HEK293 (cell line): ENCODE results near the gene MATN4.

Source experiments
- ZNF843 ChIP-seq: fragments of 450-650 bp; formaldehyde crosslinking; IDR thresholded peaks from 2 replicates; pipeline ENCODE4 v1.5.1; 2016; ENCODE audit warnings: missing biosample characterization, missing genetic modification characterization
- TF ChIP-seq, protein P1 (sequence below): fragments of 450-650 bp; formaldehyde crosslinking; IDR thresholded peaks from 2 replicates; pipeline ENCODE4 v1.5.1; 2016; ENCODE audit warnings: missing biosample characterization, missing genetic modification characterization
- TF ChIP-seq, protein P2 (sequence below): fragments of 450-650 bp; formaldehyde crosslinking; IDR thresholded peaks from 2 replicates; pipeline ENCODE4 v1.5.1; 2016; ENCODE audit warnings: missing biosample characterization, missing genetic modification characterization, borderline replicate concordance
- TF ChIP-seq, protein P3 (sequence below): fragments of 450-650 bp; formaldehyde crosslinking; optimal IDR thresholded peaks from 2 replicates; pipeline ENCODE3; 2016; ENCODE audit warnings: missing biosample characterization, mild to moderate bottlenecking, missing genetic modification characterization
- TF ChIP-seq, protein P4 (sequence below): fragments of 450-650 bp; formaldehyde crosslinking; IDR thresholded peaks from 2 replicates; pipeline ENCODE4 v1.5.1; 2016; ENCODE audit warnings: missing biosample characterization, missing genetic modification characterization
- TF ChIP-seq, protein P5 (sequence below): fragments of 450-650 bp; formaldehyde crosslinking; IDR thresholded peaks from 2 replicates; pipeline ENCODE4 v1.5.1; 2016; ENCODE audit warnings: missing biosample characterization, missing genetic modification characterization

DNA sequence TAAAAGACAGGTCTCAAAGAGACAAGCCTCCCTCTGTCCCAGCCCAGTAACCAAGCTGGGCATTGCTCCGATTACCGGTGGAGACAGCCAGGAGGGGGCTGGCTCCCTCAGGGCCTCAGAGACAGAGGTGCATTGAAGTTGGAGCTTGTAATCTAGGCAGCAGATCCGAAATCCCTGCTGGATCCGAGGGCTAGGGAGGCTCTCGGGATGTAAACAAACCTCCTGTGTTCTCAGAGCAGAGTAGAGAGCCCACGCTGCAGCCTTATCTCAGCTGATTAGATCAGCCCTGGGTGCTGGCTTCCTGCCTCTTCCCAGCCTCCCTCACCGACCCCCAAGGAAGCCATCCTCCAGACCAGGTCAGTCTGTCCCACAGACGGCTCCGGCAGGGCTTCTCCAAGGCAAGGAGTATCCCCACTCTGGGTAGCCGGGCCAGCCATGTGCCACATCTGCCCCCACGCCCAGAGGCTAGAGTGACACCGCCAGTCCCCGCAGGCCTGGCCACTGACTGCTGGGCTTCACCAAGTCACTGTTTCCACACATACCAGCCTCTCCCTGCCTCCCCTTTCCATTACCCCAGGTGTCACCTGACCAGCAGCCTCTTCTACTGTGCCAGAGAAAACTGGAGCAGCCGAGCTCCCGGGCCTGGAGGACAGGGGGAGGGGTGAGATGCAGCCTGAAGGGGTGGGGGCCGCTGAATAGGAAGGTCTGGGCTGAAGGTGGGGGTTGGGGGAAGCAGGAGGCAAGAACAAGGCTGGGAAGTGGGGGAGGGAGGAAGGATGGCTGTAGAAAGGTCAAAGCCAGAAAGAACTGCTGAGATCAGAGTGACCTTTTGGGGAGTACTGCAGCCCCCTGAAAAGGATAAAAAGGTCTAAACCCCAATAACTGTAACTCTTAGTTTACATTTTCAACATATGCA, 34.1 kb upstream of the MATN4 start:
- TF ChIP-seq, protein P1, sequence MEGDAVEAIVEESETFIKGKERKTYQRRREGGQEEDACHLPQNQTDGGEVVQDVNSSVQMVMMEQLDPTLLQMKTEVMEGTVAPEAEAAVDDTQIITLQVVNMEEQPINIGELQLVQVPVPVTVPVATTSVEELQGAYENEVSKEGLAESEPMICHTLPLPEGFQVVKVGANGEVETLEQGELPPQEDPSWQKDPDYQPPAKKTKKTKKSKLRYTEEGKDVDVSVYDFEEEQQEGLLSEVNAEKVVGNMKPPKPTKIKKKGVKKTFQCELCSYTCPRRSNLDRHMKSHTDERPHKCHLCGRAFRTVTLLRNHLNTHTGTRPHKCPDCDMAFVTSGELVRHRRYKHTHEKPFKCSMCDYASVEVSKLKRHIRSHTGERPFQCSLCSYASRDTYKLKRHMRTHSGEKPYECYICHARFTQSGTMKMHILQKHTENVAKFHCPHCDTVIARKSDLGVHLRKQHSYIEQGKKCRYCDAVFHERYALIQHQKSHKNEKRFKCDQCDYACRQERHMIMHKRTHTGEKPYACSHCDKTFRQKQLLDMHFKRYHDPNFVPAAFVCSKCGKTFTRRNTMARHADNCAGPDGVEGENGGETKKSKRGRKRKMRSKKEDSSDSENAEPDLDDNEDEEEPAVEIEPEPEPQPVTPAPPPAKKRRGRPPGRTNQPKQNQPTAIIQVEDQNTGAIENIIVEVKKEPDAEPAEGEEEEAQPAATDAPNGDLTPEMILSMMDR (tag by site-specific recombination) = no peak
- no peak for TF ChIP-seq ZNF843 (tag by site-specific recombination)
- TF ChIP-seq, protein P2, sequence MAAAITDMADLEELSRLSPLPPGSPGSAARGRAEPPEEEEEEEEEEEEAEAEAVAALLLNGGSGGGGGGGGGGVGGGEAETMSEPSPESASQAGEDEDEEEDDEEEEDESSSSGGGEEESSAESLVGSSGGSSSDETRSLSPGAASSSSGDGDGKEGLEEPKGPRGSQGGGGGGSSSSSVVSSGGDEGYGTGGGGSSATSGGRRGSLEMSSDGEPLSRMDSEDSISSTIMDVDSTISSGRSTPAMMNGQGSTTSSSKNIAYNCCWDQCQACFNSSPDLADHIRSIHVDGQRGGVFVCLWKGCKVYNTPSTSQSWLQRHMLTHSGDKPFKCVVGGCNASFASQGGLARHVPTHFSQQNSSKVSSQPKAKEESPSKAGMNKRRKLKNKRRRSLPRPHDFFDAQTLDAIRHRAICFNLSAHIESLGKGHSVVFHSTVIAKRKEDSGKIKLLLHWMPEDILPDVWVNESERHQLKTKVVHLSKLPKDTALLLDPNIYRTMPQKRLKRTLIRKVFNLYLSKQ = no peak
- TF ChIP-seq, protein P3, sequence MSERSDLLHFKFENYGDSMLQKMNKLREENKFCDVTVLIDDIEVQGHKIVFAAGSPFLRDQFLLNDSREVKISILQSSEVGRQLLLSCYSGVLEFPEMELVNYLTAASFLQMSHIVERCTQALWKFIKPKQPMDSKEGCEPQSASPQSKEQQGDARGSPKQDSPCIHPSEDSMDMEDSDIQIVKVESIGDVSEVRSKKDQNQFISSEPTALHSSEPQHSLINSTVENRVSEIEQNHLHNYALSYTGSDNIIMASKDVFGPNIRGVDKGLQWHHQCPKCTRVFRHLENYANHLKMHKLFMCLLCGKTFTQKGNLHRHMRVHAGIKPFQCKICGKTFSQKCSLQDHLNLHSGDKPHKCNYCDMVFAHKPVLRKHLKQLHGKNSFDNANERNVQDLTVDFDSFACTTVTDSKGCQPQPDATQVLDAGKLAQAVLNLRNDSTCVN = peak; percentile 15
- TF ChIP-seq, protein P4, sequence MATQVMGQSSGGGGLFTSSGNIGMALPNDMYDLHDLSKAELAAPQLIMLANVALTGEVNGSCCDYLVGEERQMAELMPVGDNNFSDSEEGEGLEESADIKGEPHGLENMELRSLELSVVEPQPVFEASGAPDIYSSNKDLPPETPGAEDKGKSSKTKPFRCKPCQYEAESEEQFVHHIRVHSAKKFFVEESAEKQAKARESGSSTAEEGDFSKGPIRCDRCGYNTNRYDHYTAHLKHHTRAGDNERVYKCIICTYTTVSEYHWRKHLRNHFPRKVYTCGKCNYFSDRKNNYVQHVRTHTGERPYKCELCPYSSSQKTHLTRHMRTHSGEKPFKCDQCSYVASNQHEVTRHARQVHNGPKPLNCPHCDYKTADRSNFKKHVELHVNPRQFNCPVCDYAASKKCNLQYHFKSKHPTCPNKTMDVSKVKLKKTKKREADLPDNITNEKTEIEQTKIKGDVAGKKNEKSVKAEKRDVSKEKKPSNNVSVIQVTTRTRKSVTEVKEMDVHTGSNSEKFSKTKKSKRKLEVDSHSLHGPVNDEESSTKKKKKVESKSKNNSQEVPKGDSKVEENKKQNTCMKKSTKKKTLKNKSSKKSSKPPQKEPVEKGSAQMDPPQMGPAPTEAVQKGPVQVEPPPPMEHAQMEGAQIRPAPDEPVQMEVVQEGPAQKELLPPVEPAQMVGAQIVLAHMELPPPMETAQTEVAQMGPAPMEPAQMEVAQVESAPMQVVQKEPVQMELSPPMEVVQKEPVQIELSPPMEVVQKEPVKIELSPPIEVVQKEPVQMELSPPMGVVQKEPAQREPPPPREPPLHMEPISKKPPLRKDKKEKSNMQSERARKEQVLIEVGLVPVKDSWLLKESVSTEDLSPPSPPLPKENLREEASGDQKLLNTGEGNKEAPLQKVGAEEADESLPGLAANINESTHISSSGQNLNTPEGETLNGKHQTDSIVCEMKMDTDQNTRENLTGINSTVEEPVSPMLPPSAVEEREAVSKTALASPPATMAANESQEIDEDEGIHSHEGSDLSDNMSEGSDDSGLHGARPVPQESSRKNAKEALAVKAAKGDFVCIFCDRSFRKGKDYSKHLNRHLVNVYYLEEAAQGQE (tag by site-specific recombination) = no peak
- TF ChIP-seq, protein P5, sequence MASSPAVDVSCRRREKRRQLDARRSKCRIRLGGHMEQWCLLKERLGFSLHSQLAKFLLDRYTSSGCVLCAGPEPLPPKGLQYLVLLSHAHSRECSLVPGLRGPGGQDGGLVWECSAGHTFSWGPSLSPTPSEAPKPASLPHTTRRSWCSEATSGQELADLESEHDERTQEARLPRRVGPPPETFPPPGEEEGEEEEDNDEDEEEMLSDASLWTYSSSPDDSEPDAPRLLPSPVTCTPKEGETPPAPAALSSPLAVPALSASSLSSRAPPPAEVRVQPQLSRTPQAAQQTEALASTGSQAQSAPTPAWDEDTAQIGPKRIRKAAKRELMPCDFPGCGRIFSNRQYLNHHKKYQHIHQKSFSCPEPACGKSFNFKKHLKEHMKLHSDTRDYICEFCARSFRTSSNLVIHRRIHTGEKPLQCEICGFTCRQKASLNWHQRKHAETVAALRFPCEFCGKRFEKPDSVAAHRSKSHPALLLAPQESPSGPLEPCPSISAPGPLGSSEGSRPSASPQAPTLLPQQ (tag by site-specific recombination) = peak; percentile 38; the same call in 1 of the 2 replicates
